Neural cell (in vitro differentiated cells): ENCODE measurements around the gene RAB3GAP2. TPM values are rescaled to one million over a fixed set of nuclear protein-coding genes. Genes with fewer than 3 reads are reported as not detected.

Source experiments
- H2AFZ ChIP-seq: fragments of 200-600, 300-800 bp; sonication (generic), shearing (Covaris generic); 2 replicates; pipeline ENCODE4 v1.6.0; 2014; ENCODE audit warnings: low read depth, mild to moderate bottlenecking, antibody characterized with exemption, low read length, moderate library complexity
- H3F3A ChIP-seq: fragments of 200-600 bp; shearing (Covaris generic); 2 replicates; pipeline ENCODE4 v1.6.1; 2016; ENCODE audit warnings: mild to moderate bottlenecking, moderate library complexity, mixed read lengths, antibody characterized with exemption, low read length; ENCODE audit not compliant: insufficient read depth, poor library complexity, severe bottlenecking
- H3K27ac ChIP-seq: fragments of 200-600, 300-800 bp; sonication (generic), shearing (Covaris generic); 2 replicates; pipeline ENCODE4 v1.5.1; 2014; ENCODE audit warnings: mild to moderate bottlenecking, low read length, moderate library complexity
- H3K27me3 ChIP-seq: fragments of 300-800, 200-600 bp; sonication (generic), shearing (Covaris generic); 2 replicates; pipeline ENCODE4 v1.6.0; 2014; ENCODE audit warnings: mild to moderate bottlenecking, low read depth, low read length, moderate library complexity; ENCODE audit not compliant: insufficient read depth
- H3K36me3 ChIP-seq: fragments of 300-800, 200-600 bp; sonication (generic), shearing (Covaris generic); 2 replicates; pipeline ENCODE4 v1.5.1; 2014; ENCODE audit warnings: mild to moderate bottlenecking, antibody characterized with exemption, low read length, moderate library complexity; ENCODE audit not compliant: insufficient read depth
- H3K4me2 ChIP-seq: fragments of 300-800, 200-600 bp; sonication (generic), shearing (Covaris generic); 2 replicates; pipeline ENCODE4 v1.6.0; 2014; ENCODE audit warnings: mild to moderate bottlenecking, low read length
- H3K4me3 ChIP-seq: fragments of 300-800, 200-600 bp; sonication (generic), shearing (Covaris generic); 2 replicates; pipeline ENCODE4 v1.5.1; 2014; ENCODE audit warnings: mild to moderate bottlenecking, low read length, moderate library complexity
- H3K79me2 ChIP-seq: fragments of 200-600 bp; shearing (Covaris generic); replicated peaks from 2 replicates; pipeline ENCODE4 v1.6.0; 2014; ENCODE audit warnings: mild to moderate bottlenecking, low read length, moderate library complexity; ENCODE audit not compliant: insufficient read depth
- H3K9ac ChIP-seq: fragments of 300-800, 200-600 bp; sonication (generic), shearing (Covaris generic); 2 replicates; pipeline ENCODE4 v1.6.1; 2016; ENCODE audit warnings: mild to moderate bottlenecking, low read length, mixed read lengths
- H3K9me2 ChIP-seq: fragments of 200-600 bp; shearing (Covaris generic); 2 replicates; pipeline ENCODE4 v1.6.1; 2016; ENCODE audit warnings: mild to moderate bottlenecking, low read length, mixed read lengths; ENCODE audit not compliant: insufficient read depth
- H3K9me3 ChIP-seq: fragments of 200-600, 300-800 bp; sonication (generic), shearing (Covaris generic); 2 replicates; pipeline ENCODE4 v1.6.1; 2016; ENCODE audit warnings: mild to moderate bottlenecking, mixed run types, low read length, moderate library complexity, mixed read lengths
- H4K20me1 ChIP-seq: fragments of 200-600 bp; shearing (Covaris generic); 2 replicates; pipeline ENCODE4 v1.6.1; 2016; ENCODE audit warnings: mild to moderate bottlenecking, mixed run types; ENCODE audit not compliant: insufficient read depth
- CTCF ChIP-seq: fragments of 450-650 bp; IDR thresholded peaks from 2 replicates; pipeline ENCODE4 v1.5.1; 2014; ENCODE audit warnings: antibody characterized with exemption, mild to moderate bottlenecking, moderate library complexity; ENCODE audit not compliant: poor library complexity, severe bottlenecking
- EP300 ChIP-seq: fragments of 450-650 bp; conservative IDR thresholded peaks from 2 replicates; pipeline ENCODE4 v1.6.1; 2014; ENCODE audit warnings: antibody characterized with exemption, mild to moderate bottlenecking, moderate library complexity; ENCODE audit not compliant: poor library complexity, severe bottlenecking
- EZH2 ChIP-seq: fragments of 200-600, 300-800 bp; shearing (Covaris generic), sonication (generic); IDR thresholded peaks from 2 replicates; pipeline ENCODE4 v1.6.1; 2014; ENCODE audit warnings: antibody characterized with exemption, low read length, borderline replicate concordance, mild to moderate bottlenecking; ENCODE audit not compliant: insufficient read depth, poor library complexity, severe bottlenecking
- MXI1 ChIP-seq: fragments of 450-650 bp; conservative IDR thresholded peaks from 2 replicates; pipeline ENCODE4 v1.6.1; 2014; ENCODE audit warnings: antibody characterized with exemption, mild to moderate bottlenecking; ENCODE audit not compliant: poor library complexity, severe bottlenecking
- POLR2AphosphoS5 ChIP-seq: IDR thresholded peaks from 2 replicates; pipeline ENCODE4 v1.6.1; 2012
- RAD21 ChIP-seq: fragments of 450-650 bp; conservative IDR thresholded peaks from 2 replicates; pipeline ENCODE4 v1.6.1; 2014; ENCODE audit warnings: antibody characterized with exemption, mild to moderate bottlenecking, moderate library complexity
- REST ChIP-seq: IDR thresholded peaks from 2 replicates; pipeline ENCODE4 v1.6.1; 2012; ENCODE audit warnings: borderline replicate concordance
- SMC3 ChIP-seq: fragments of 450-650 bp; conservative IDR thresholded peaks from 2 replicates; pipeline ENCODE4 v1.6.1; 2014; ENCODE audit warnings: antibody characterized with exemption, mild to moderate bottlenecking, moderate library complexity; ENCODE audit not compliant: poor library complexity
- TAF1 ChIP-seq: IDR thresholded peaks from 2 replicates; pipeline ENCODE4 v1.6.1; 2012; ENCODE audit warnings: low read depth
- polyA plus RNA-seq: library from polyadenylated mRNA; depleted of rRNA; stranded (reverse); fragments of >200 nt; gene quantifications from 2 replicates; pipeline ENCODE4 v1.2.3, GENCODE V29; 2014

RAB3GAP2 gene
- polyA plus RNA-seq, 1 donor from 2014 or later = 39.9 TPM

- H3K9ac ChIP-seq = no peak overlapping the region
Observed at GRCh38 chr1:220296981-220297380, 24.7 kb upstream of the RAB3GAP2 start.

GRCh38 chr1:220294846-220295301 is 22.6 kb upstream of the RAB3GAP2 start:
- Histone ChIP-seq H3K9me3 (no peaks in the 10 kb centered on the region), H3K9me2 (no peaks in the 10 kb centered on the region), H3F3A (no peaks in the 10 kb centered on the region), H3K27me3 (no peaks in the 10 kb centered on the region), H3K27ac (no peak overlapping the region), H2AFZ (no peak overlapping the region), H3K4me3 (no peak overlapping the region), H3K4me2 (no peak overlapping the region), H3K79me2 (no peaks in the 10 kb centered on the region), H3K36me3 (no peaks in the 10 kb centered on the region), H3K9ac (no peak overlapping the region), H4K20me1 (no peaks in the 10 kb centered on the region)
- TF ChIP-seq MXI1 = no peak
- no peak for TF ChIP-seq POLR2AphosphoS5
- TF ChIP-seq CTCF = no peak
- no peak for TF ChIP-seq EP300
- TF ChIP-seq RAD21 = no peak
- no peak for TF ChIP-seq REST
- no peak for TF ChIP-seq TAF1

More at GRCh38 chr1:220296981-220297380, 24.7 kb upstream of the RAB3GAP2 start:
- no peaks in the 10 kb centered on the region for H4K20me1 ChIP-seq
- TF ChIP-seq POLR2AphosphoS5 (no peak), SMC3 (no peak), TAF1 (no peak), EP300 (no peak), EZH2 (no peak), REST (no peak), RAD21 (no peak), MXI1 (no peak), CTCF (no peak)
- no peak overlapping the region for H2AFZ ChIP-seq
- no peaks in the 10 kb centered on the region for H3K36me3 ChIP-seq
- no peak overlapping the region for H3K4me3 ChIP-seq
- no peak overlapping the region for H3K4me2 ChIP-seq
- H3K27me3 ChIP-seq = no peaks in the 10 kb centered on the region
- H3K9me2 ChIP-seq = no peaks in the 10 kb centered on the region
- H3F3A ChIP-seq = no peaks in the 10 kb centered on the region
- no peaks in the 10 kb centered on the region for H3K79me2 ChIP-seq
- H3K27ac ChIP-seq = no peak overlapping the region
- H3K9me3 ChIP-seq = no peaks in the 10 kb centered on the region
